ENCODE data around the gene HNF1A.
"Not testable (repeated sequence)": the region's sequence is repeated elsewhere in the genome, so short reads cannot be mapped to it uniquely, and the experiment has no call there.

HNF1A gene

GRCh38 chr12:121030576-121031212, 52.4 kb downstream of the HNF1A start:
- no peak for TF ChIP-seq CTCF (IDR thresholded peaks at IDR 0.05; ENCODE audit: insufficient read depth, low read depth, low read length, missing control alignments)
- H3K4me3 ChIP-seq (ENCODE audit: low read length) = no peak overlapping the region
- DNase-seq (ENCODE audit: low read depth) = no peak

- TF ChIP-seq CTCF (IDR thresholded peaks at IDR 0.05; ENCODE audit: insufficient read depth, low read depth, low read length, missing control alignments) = no peak
- DNase-seq (ENCODE audit: low read depth) = peak; percentile 90
- H3K4me3 ChIP-seq (ENCODE audit: low read length) = no peak overlapping the region
Measured at GRCh38 chr12:121033625-121034349, 55.4 kb downstream of the HNF1A start.

GRCh38 chr12:121034616-121035305, 56.4 kb downstream of the HNF1A start:
- no peak for TF ChIP-seq CTCF (IDR thresholded peaks at IDR 0.05; ENCODE audit: insufficient read depth, low read depth, low read length, missing control alignments)
- no peak for DNase-seq (ENCODE audit: low read depth)
- no peak overlapping the region for H3K4me3 ChIP-seq (ENCODE audit: low read length)

GRCh38 chr12:121036810-121037326, 58.5 kb downstream of the HNF1A start:
- peak; percentile 77 for DNase-seq (ENCODE audit: low read depth)
- H3K4me3 ChIP-seq (ENCODE audit: low read length) = no peak overlapping the region
- TF ChIP-seq CTCF (IDR thresholded peaks at IDR 0.05; ENCODE audit: insufficient read depth, low read depth, low read length, missing control alignments) = no peak

GRCh38 chr12:121038861-121039668, 60.7 kb downstream of the HNF1A start, which contains the start of gene OASL:
OASL (minus strand) TSS chr12:121039246; CDS start chr12:121038971, 275 bp downstream.
- DNase-seq (ENCODE audit: low read depth) = peak; percentile 51
- H3K4me3 ChIP-seq (ENCODE audit: low read length) = peak within 1 kb of the TSS; percentile 32
- no peak for TF ChIP-seq CTCF (IDR thresholded peaks at IDR 0.05; ENCODE audit: insufficient read depth, low read depth, low read length, missing control alignments)

- TF ChIP-seq CTCF (IDR thresholded peaks at IDR 0.05; ENCODE audit: insufficient read depth, low read depth, low read length, missing control alignments) = no peak
- peak; percentile 11 for DNase-seq (ENCODE audit: low read depth)
- H3K4me3 ChIP-seq (ENCODE audit: low read length) = no peak overlapping the region
Measured at GRCh38 chr12:121043067-121043466, 64.7 kb downstream of the HNF1A start.

GRCh38 chr12:121047400-121047799, 69.1 kb downstream of the HNF1A start:
- DNase-seq (ENCODE audit: low read depth); H3K4me3 ChIP-seq (ENCODE audit: low read length): not testable (repeated sequence)

Measured in epithelial cell of esophagus (primary cell).